ENCODE measurements around the gene TPT1. TPM values are rescaled to one million over a fixed set of nuclear protein-coding genes. Genes with fewer than 3 reads are reported as not detected.
"Not testable (repeated sequence)": the region's sequence is repeated elsewhere in the genome, so short reads cannot be mapped to it uniquely, and the experiment has no call there.

TPT1 gene
- total RNA-seq, 1 donor from 2014 or later, result 3,393 TPM

DNA sequence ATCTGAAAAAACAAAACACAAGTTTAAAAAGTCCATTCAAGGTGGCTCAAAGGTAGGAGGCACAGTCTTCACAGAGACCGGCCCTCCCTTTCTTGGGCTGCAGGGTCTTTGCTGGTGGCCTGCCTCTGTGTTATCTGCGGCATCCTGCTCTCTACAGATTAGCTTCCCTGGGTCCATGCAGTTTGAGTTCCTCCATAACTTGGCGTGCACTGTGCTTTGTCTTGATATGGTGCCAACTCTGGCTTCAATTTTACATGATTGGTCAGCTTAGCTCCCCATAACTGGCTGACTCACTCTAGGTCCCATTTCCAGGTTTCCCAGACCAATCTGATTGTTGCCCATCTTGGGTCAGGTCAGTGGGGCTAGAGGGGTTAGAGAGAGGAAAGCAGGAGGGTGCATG, 41.8 kb downstream of the TPT1 start:
- Mint-ChIP-seq H3K9me3 (ENCODE audit: unreplicated experiment) (no peaks in the 10 kb centered on the region), H3K27me3 (ENCODE audit: unreplicated experiment) (peaks cover 10% of the 10 kb centered on the region), H3K4me3 (ENCODE audit: unreplicated experiment) (no peak overlapping the region), H3K27ac (ENCODE audit: unreplicated experiment) (no peak overlapping the region), H3K36me3 (ENCODE audit: unreplicated experiment) (no peaks in the 10 kb centered on the region), H3K4me1 (ENCODE audit: unreplicated experiment) (peaks cover 9% of the 10 kb centered on the region)
- DNase-seq (ENCODE audit: extremely low spot score, unreplicated experiment), result no peak
- TF ChIP-seq, protein P1, sequence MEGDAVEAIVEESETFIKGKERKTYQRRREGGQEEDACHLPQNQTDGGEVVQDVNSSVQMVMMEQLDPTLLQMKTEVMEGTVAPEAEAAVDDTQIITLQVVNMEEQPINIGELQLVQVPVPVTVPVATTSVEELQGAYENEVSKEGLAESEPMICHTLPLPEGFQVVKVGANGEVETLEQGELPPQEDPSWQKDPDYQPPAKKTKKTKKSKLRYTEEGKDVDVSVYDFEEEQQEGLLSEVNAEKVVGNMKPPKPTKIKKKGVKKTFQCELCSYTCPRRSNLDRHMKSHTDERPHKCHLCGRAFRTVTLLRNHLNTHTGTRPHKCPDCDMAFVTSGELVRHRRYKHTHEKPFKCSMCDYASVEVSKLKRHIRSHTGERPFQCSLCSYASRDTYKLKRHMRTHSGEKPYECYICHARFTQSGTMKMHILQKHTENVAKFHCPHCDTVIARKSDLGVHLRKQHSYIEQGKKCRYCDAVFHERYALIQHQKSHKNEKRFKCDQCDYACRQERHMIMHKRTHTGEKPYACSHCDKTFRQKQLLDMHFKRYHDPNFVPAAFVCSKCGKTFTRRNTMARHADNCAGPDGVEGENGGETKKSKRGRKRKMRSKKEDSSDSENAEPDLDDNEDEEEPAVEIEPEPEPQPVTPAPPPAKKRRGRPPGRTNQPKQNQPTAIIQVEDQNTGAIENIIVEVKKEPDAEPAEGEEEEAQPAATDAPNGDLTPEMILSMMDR (IDR thresholded peaks at IDR 0.05), result no peak

DNA sequence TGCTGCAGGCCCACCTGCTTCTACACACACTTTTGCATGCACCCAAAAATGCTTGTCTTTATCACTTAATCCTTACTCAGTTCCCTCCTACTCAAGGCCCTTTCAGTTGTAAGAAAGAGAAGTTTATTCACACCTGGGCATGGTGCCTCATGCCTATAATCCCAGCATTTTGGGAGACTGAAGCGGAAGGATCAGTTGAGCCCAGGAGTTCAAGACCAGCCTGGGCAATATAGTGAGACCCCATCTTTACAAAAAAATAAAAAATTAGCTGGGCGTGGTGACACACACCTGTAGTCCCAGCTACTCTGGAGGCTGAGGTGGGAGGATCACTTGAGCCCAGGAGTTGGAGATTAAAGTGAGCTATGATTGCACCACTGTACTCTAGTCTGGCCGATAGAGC, 42.4 kb downstream of the TPT1 start:
- not testable (repeated sequence) for H3K4me3 Mint-ChIP-seq (ENCODE audit: unreplicated experiment); DNase-seq (ENCODE audit: extremely low spot score, unreplicated experiment); H3K27ac Mint-ChIP-seq (ENCODE audit: unreplicated experiment); H3K27me3 Mint-ChIP-seq (ENCODE audit: unreplicated experiment); H3K36me3 Mint-ChIP-seq (ENCODE audit: unreplicated experiment); H3K4me1 Mint-ChIP-seq (ENCODE audit: unreplicated experiment); H3K9me3 Mint-ChIP-seq (ENCODE audit: unreplicated experiment)

DNA sequence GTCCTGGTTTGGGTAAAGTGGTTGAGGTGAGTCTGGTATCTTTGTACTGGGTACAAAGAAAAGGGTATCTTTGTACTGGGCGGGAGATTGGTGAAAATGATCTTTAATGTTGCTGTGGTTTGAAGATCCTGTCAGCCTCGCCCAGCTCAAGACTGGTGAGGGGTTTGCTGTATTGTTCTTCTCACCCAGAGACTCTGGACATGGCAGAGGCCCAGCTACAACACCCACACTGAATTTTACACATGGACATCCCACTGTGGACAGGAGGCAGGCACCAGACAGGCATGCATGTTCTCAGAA, 42.8 kb downstream of the TPT1 start:
- no peaks in the 10 kb centered on the region for H3K36me3 Mint-ChIP-seq (ENCODE audit: unreplicated experiment)
- H3K4me3 Mint-ChIP-seq (ENCODE audit: unreplicated experiment), result no peak overlapping the region
- no peaks in the 10 kb centered on the region for H3K9me3 Mint-ChIP-seq (ENCODE audit: unreplicated experiment)
- TF ChIP-seq, protein P1 (IDR thresholded peaks at IDR 0.05), result no peak
- H3K4me1 Mint-ChIP-seq (ENCODE audit: unreplicated experiment), result peaks cover 9% of the 10 kb centered on the region
- H3K27ac Mint-ChIP-seq (ENCODE audit: unreplicated experiment), result no peak overlapping the region
- DNase-seq (ENCODE audit: extremely low spot score, unreplicated experiment), result no peak
- peaks cover 10% of the 10 kb centered on the region for H3K27me3 Mint-ChIP-seq (ENCODE audit: unreplicated experiment)

DNA sequence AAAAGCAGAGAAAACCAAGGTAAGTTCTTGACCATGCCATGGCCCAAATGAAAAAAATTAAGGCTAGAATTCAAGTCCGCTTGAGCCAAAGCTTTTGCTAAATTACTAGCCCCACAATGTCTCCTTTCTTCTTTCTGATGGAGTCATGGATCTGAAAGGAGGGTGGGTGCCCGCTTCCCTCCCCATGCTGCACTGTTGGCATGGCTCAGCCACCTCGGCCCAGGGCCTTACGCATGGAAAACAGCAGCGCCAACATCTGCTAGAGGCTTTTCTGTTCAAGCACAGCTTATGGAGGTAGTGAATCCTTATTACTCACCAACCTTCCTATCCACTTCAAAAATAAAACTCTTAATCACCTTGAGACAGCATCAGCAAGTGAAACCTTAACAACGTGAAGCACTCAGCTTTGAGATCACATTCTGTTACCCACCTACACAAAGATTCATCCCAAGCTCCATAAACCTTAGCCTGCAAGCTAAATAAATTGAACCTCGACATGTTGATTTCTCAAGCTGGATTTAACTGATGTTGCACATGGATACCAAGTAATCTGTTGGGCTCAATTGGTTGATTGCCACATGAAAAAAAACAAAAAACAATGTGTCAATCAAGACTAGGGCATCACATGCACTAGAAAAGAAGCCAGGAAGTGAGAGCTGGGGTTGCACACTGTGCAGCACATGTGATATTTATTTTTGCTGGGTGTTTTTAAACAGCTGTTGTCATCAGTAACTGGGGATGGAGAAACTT, 43.4 kb downstream of the TPT1 start:
- peaks cover 9% of the 10 kb centered on the region for H3K27me3 Mint-ChIP-seq (ENCODE audit: unreplicated experiment)
- no peak overlapping the region for H3K4me3 Mint-ChIP-seq (ENCODE audit: unreplicated experiment)
- TF ChIP-seq, protein P1 (IDR thresholded peaks at IDR 0.05), result no peak

DNA sequence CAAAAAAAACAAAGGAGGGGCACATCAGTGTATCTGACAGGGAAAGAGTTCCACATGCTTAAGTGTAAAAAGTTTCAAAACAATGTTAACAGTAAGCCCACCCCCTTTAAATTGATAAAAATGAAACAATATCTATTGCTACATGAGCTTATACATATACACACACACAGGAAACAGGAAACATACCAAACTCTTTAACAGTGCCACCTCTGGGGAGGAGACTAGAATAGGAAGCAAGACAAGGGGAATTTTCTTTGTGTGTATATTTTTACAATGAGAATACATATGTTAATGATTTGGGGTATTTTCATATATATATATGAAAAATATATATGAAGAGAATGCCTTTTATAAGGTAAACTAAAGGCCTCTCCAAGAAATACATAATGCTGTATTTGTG, 44.7 kb downstream of the TPT1 start:
- no peaks in the 10 kb centered on the region for H3K36me3 Mint-ChIP-seq (ENCODE audit: unreplicated experiment)
- TF ChIP-seq, protein P1 (IDR thresholded peaks at IDR 0.05), result no peak
- H3K4me3 Mint-ChIP-seq (ENCODE audit: unreplicated experiment), result no peak overlapping the region
- no peaks in the 10 kb centered on the region for H3K9me3 Mint-ChIP-seq (ENCODE audit: unreplicated experiment)
- peaks cover 5% of the 10 kb centered on the region for H3K27me3 Mint-ChIP-seq (ENCODE audit: unreplicated experiment)
- H3K27ac Mint-ChIP-seq (ENCODE audit: unreplicated experiment), result no peak overlapping the region
- peaks cover 9% of the 10 kb centered on the region for H3K4me1 Mint-ChIP-seq (ENCODE audit: unreplicated experiment)
- no peak for DNase-seq (ENCODE audit: extremely low spot score, unreplicated experiment)

More for the DNA sequence above, 43.4 kb downstream of the TPT1 start:
- H3K9me3 Mint-ChIP-seq (ENCODE audit: unreplicated experiment), result no peaks in the 10 kb centered on the region
- no peak overlapping the region for H3K27ac Mint-ChIP-seq (ENCODE audit: unreplicated experiment)
- H3K4me1 Mint-ChIP-seq (ENCODE audit: unreplicated experiment), result peaks cover 9% of the 10 kb centered on the region
- no peak for DNase-seq (ENCODE audit: extremely low spot score, unreplicated experiment)
- no peaks in the 10 kb centered on the region for H3K36me3 Mint-ChIP-seq (ENCODE audit: unreplicated experiment)

Data from osteocyte (in vitro differentiated cells).